K562 (cell line): ENCODE results near the gene BMP6. TPM values are rescaled to one million over a fixed set of nuclear protein-coding genes. Genes with fewer than 3 reads are reported as not detected.

Experiments
- AFF4 ChIP-seq: sonication (generic); formaldehyde crosslinking; IDR thresholded peaks from 2 replicates; pipeline ENCODE4 v1.8.0; 2023; ENCODE audit warnings: mild to moderate bottlenecking, missing genetic modification reagents
- BDP1 ChIP-seq: IDR thresholded peaks from 3 replicates; pipeline ENCODE4 v1.6.1; 2011; ENCODE audit not compliant: insufficient read length, insufficient read depth
- DDX20 ChIP-seq: fragments of 450-650 bp; IDR thresholded peaks from 2 replicates; pipeline ENCODE4 v1.6.1; 2016; ENCODE audit warnings: missing genetic modification characterization, low read depth, mild to moderate bottlenecking, missing compliant biosample characterization, moderate library complexity
- NR2C2 ChIP-seq, 2 experiments: fragments of 200-800 bp in 1 of 2; sonication (Bioruptor generic) in 1 of 2; sonication (generic) in 1 of 2; formaldehyde crosslinking in 1 of 2; IDR thresholded peaks; 2 replicates each; pipeline versions ENCODE4 v1.6.1 to v1.8.0; 2016 to 2022; ENCODE audit warnings: mild to moderate bottlenecking in 1 of 2, missing compliant biosample characterization in 1 of 2, missing genetic modification characterization in 1 of 2, missing genetic modification reagents in 1 of 2
- RBM14 ChIP-seq: fragments of 200-400 bp; formaldehyde crosslinking; IDR thresholded peaks from 2 replicates; pipeline ENCODE4 v1.6.1; 2018; ENCODE audit warnings: low read depth, mild to moderate bottlenecking, low read length, moderate library complexity, borderline replicate concordance; ENCODE audit not compliant: insufficient read depth
- SFPQ ChIP-seq: fragments of 200-400 bp; formaldehyde crosslinking; IDR thresholded peaks from 2 replicates; pipeline ENCODE4 v1.6.1; 2017; ENCODE audit warnings: mild to moderate bottlenecking, low read depth, low read length, moderate library complexity
- TFE3 ChIP-seq: fragments of 450-650 bp; formaldehyde crosslinking; IDR thresholded peaks from 2 replicates; pipeline ENCODE4 v1.4.0; 2020; ENCODE audit warnings: mild to moderate bottlenecking, mixed read lengths
- polyA plus RNA-seq, 8 experiments: library from polyadenylated mRNA; depleted of rRNA in 4 of 8; stranded (reverse) in 5 of 8; unstranded in 3 of 8; fragments of >200 nt; fragmentation: Nextera tagmentation in 2 of 8; fragmentation: Illumina TruSeq in 1 of 8; extraction: Ambion mirVana in 2 of 8; extraction: Trizol in 1 of 8; gene quantifications; 2 replicates each; pipeline versions ENCODE4 v1.2.1 to v1.2.3, GENCODE V29; 2011 to 2014; ENCODE audit warnings: inconsistent platforms in 1 of 8, missing spikeins in 1 of 8
- total RNA-seq, 7 experiments: library from RNA; depleted of rRNA in 6 of 7; stranded (reverse); fragments of >200 nt in 6 of 7; fragmentation: Illumina TruSeq in 2 of 7; extraction: Trizol in 2 of 7; gene quantifications; 2 replicates each; pipeline versions ENCODE4 v1.2.1 to v1.2.3, GENCODE V29; 2011 to 2021; ENCODE audit warnings: low replicate concordance in 1 of 7

BMP6 gene
- total and polyA plus RNA-seq, 9 of the 15 experiments (the other 6 are each of a cell fraction or from before 2014, with no cell fraction given), result 0.01 to 0.13 (median 0.06) TPM; not detected in 3

GRCh38 chr6:7881765-7882500 lies 156.0 kb downstream of the BMP6 start (continued):
- TF ChIP-seq BDP1 (no peak), AFF4 (CRISPR knock-in tag) (no peak), TFE3 (CRISPR knock-in tag) (no peak), NR2C2 (CRISPR knock-in tag; IDR thresholded peaks at IDR 0.05) (no peak), NR2C2 (tag; IDR thresholded peaks at IDR 0.05) (no peak), DDX20 (no peak), RBM14 (no peak), SFPQ (no peak)
